Right kidney (tissue), 1 donor: ENCODE results near the gene IFNAR1.
"Not testable (repeated sequence)": the region's sequence is repeated elsewhere in the genome, so short reads cannot be mapped to it uniquely, and the experiment has no call there.

Experiments
- DNase-seq: peaks from one replicate; pipeline ENCODE4 v3.0.0-alpha.2; 2016

Gene IFNAR1

GRCh38 chr21:33302796-33303195 is 22.0 kb upstream of the IFNAR1 start:
- DNase-seq = no peak

GRCh38 chr21:33305344-33305671 is 19.5 kb upstream of the IFNAR1 start:
- DNase-seq = no peak

GRCh38 chr21:33305938-33306337 is 18.8 kb upstream of the IFNAR1 start:
- no peak for DNase-seq

DNA sequence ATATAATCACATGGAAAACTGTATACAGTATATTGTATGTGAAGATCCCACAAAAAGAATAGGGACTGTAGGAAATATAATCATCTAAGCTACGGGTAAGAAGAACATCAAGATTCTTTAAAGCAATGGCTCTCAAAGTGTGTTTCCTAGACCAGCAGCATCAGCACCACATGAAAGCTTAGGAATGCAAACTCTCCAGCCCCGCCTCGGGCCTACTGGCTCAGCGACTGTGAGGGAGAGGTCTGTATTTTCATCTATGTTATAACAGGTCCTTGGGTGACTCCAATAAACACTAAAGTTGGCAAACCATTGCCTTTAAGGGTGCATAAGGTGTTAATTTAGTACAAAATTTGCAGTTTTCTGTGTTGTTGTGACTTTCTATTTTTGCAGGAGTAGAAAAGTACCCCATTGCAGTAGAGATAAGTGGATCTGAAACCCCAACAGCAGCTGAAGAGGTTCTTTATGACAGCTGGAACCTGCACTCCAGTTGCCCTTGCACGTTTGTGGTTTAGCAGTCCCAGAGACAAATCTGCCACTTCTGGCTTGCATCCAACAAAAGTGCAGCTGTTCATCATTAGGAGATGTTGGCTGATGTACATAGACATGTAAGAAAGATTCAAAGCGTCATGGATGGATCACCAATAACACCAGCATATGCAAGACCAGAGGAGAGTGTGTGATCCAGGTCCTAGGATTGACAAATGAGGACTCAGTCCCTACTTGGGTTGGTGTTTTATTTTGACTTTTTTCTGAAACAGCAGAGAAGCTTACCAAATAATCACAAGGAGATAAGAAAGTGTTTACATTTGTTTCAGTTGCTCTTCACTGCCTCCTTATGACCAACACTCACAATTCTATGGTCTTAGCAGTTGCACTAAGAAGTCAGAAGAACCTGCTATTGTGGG is 15.9 kb upstream of the IFNAR1 start:
- DNase-seq = no peak

GRCh38 chr21:33309778-33310177 is 15.0 kb upstream of the IFNAR1 start:
- no peak for DNase-seq

- DNase-seq = no peak
Measured at GRCh38 chr21:33312121-33312520, 12.6 kb upstream of the IFNAR1 start.

GRCh38 chr21:33313183-33313582 is 11.6 kb upstream of the IFNAR1 start:
- DNase-seq = no peak

- no peak for DNase-seq
Measured at GRCh38 chr21:33313611-33314010, 11.2 kb upstream of the IFNAR1 start.

DNA sequence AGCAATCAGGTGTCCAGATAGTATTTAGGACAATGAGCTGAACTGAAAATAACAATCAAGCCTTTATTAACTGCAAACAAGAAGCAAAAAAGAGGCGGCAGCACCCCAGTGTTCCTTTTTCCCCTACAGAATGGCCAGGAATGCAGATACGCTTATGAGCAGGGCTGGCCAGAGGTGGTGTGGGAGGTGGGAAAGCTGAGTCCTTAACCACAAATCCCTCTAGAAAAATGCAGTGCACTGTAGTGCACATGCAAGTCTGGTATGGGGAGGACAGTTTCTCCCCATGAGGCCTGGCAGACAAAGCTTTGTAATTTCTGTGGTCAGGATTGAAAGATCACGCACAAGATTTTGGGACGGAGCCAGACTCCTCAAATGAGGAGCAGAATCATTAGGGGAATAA is 10.7 kb upstream of the IFNAR1 start:
- no peak for DNase-seq

- no peak for DNase-seq
Measured at GRCh38 chr21:33315946-33316710, 8.6 kb upstream of the IFNAR1 start.

- DNase-seq = no peak
Measured at GRCh38 chr21:33317145-33317544, 7.6 kb upstream of the IFNAR1 start.

DNA sequence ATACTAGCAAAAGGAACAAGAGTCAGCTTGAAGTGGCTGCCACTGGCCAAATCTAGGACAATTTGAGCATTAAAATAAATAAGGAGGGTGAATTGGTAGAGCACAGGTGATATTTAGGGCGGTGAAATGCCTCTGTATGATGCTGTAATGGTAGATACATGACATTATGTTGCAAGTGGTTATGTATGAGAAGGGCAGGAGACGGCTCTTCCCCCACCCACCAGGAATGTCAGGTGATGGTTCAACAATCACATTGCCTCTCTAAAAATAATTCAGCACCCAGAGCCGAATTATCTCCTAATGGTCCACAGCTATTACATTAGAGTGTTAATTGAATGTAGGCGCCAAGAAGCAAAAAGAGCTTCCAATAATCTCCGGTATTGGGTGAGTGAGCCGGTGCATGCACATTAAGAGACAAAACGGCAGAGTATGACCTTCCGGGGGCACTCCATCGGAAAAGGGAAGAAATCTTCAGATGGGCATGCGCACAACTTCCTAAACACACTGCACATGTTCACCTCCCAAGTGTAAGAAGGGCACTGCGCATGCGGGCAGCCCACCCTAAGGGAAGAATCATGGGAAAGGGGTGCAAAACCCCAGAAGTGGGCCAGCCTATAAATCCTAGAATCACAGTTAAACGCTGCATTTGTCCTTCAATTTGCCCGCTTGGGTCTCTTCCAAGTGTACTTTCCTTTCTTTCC is 6.8 kb upstream of the IFNAR1 start:
- no peak for DNase-seq

DNA sequence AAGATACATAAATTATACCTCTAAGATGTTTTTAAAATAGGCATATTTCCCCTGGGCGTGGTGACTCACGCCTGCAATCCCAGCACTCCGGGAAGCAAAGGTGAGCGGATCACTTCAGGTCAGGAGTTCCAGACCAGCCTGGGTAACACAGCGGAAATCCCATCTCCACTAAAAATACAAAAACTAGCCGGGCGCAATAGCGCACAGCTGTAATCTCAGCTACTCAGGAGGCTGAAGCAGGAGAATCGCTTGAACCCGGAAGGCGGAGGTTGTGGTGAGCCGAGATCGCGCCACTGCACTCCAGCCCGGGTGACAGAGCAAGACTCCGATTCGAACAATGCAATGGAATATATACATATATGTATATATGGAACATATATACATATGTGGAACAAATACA is 3.8 kb upstream of the IFNAR1 start:
- not testable (repeated sequence) for DNase-seq

DNA sequence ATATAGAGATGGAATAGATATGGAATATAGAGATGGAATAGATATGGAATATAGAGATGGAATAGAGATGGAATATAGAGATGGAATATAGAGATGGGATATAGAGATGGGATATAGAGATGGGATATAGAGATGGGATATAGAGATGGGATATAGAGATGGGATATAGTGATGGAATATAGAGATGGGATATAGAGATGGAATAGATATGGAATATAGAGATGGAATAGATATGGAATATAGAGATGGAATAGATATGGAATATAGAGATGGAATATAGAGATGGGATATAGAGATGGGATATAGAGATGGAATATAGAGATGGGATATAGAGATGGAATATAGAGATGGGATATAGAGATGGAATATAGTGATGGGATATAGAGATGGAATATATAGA is 1.2 kb upstream of the IFNAR1 start:
- DNase-seq = not testable (repeated sequence)

DNA sequence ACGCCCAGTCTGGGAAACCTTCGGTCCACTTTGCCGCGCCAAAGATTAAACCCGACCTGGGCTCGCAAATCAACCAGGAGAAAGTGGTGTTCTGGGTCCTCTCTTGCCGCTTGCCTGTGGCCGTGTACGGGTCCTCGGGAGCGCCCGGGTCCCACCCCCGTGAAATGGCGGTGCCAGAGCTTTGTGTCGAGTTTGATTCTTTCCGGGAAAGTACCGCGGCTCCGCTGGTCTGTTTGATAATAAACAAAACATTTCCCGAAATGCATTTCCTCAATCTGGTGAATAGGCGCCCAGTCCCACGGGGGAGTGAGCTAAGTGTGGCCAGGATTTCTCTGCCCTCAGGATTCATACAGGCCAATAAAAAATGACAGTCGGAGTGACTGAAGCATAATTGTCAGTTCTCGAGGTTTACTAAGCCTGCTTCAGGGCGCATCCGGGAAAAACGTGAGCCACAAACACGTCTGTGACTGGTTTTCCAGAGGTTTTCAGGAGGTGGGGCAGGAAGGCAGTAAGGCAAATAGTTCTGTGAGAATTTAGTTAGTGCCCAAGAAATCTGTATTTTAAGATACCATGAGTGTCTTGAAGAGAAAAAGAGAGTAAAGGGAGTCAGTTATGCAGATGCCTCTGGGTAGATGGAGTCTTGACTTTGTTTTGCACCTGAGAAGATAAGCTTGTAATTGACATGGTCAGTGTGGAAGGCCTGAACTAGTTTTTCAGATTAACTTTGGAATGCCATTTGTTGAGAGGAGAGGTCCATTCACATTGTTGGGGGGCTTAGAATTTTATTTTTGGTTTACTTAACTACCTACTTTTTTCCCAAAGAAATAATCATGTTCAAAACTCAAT is 675 bp downstream of the IFNAR1 start:
- DNase-seq = peak; percentile 95

GRCh38 chr21:33327326-33327725 is 2.6 kb downstream of the IFNAR1 start:
- no peak for DNase-seq

- DNase-seq = no peak
Measured at GRCh38 chr21:33327792-33328433, 3.1 kb downstream of the IFNAR1 start.

DNA sequence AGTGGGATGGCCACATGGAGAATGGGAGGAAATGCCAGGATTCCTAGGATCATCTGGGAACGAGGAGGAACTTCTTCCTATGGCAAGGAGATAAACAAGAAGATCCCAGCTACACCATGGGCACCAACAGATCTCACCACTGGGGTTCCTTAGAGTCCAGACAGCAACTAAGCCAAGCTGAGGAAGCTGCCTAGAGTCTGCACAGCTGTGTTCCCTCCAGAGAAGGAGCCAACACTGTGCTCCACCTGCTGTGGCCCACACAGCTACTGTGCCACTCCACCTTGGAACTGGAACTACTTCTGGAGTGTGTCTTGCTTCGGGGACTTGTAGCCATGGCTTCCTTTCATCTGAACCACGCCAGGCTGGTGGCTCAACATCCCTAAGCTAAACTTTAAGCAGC is 6.0 kb downstream of the IFNAR1 start:
- DNase-seq = no peak

DNA sequence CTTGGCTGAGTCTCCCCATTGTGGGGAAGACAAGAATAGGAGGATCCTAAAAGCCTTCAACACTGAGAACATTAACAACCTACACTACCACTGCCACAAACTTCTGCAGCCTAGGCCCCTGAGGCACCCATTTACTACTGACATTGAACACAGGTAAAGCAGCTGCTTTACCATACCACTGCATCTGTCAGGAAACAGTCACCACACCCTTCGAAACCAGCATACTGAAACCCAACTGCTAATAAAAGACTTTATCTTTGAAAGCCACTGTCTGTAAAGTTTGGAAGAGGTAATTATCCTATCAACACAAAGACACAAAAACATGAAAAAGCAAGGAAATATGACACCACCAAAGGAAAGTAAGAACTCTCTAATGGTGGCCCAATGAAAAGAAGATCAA is 7.4 kb downstream of the IFNAR1 start:
- DNase-seq = no peak

DNA sequence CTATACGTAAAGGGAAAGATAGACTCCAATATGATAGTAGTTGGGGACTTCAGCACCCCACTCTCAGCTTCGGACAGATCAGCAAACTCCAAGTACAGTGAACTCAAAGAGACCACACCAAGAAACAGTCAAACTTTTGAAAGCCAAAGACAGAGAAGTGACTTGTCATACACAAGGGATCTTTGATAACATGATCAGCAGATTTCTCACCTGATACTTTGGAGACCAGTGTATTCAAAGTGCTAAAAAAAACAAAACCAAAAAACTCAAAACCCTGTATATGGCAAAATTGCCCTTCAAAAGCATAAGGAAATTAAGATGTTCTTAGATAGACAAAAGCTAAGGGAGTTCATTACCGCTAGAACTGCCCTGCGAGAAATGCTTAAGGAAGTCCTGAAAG is 9.4 kb downstream of the IFNAR1 start:
- no peak for DNase-seq

DNA sequence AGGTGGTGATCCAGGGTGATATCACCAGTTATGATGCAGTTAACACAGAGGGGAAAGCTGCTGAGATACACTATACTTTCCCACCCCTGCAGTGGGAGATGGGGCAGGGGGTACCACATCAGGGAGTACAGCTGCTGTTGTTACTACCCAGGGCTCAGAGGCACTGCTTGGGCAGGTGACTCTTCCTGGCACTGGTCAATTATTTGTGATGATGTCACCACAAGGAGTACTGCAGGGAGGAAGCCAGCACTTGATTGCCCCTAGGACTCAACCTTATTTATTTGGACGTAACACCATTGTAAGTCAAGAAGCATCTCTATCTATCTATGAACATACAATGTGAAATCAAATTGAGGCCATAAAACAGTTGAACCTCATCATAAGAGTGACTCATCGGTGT is 10.1 kb downstream of the IFNAR1 start:
- DNase-seq = no peak

DNA sequence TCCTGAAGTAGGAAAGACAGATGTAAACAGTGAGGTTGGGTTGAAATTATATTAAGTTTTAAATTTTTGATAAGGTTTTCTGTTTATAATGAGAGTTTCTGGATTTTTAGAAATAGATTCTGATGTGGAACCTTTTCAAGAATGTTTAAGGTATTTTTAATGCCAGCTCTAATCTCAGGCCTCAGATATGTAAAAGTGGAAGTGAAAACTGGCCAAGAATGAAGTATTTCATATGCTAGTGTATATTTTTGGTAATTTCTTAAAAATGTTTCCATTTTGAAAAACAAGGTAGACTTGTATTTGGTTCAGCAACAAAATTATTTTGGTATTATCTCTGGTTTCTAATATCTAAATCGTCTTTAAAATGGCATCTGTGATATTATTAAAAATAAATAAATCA is 14.4 kb downstream of the IFNAR1 start:
- DNase-seq = no peak
